GM23338 (cell line): ENCODE results near the gene ST6GALNAC6. TPM values are rescaled to one million over a fixed set of nuclear protein-coding genes. Genes with fewer than 3 reads are reported as not detected.

ENCODE experiments used
- ATAC-seq: fragments of 200-7000 bp; cut with Tn5 transposase; 3 replicates; pipeline ENCODE4 v1.9.1; 2020
- DNase-seq: peaks from one replicate; pipeline ENCODE4 v3.0.0-alpha.2; 2015; ENCODE audit warnings: low spot score
- H2AFZ ChIP-seq: fragments of 200-600 bp; sonication (generic); 2 replicates; pipeline ENCODE4 v1.8.0; 2016; ENCODE audit warnings: antibody characterized with exemption, mild to moderate bottlenecking, moderate library complexity
- H3F3A ChIP-seq: fragments of 200-600 bp; sonication (generic); replicated peaks from 2 replicates; pipeline ENCODE4 v1.8.0; 2017; ENCODE audit warnings: antibody characterized with exemption, mixed run types, low read depth
- H3K27ac ChIP-seq: fragments of 200-600 bp; sonication (generic); 2 replicates; pipeline ENCODE4 v1.6.1; 2016; ENCODE audit warnings: low read depth
- H3K27me3 ChIP-seq: fragments of 200-600 bp; sonication (generic); 2 replicates; pipeline ENCODE4 v1.8.0; 2016; ENCODE audit warnings: mild to moderate bottlenecking, mixed run types, moderate library complexity; ENCODE audit not compliant: insufficient read depth
- H3K36me3 ChIP-seq: fragments of 200-600 bp; sonication (generic); 2 replicates; pipeline ENCODE4 v1.8.0; 2016; ENCODE audit warnings: mild to moderate bottlenecking; ENCODE audit not compliant: insufficient read depth
- H3K4me1 ChIP-seq: fragments of 200-600 bp; sonication (generic); 2 replicates; pipeline ENCODE4 v1.8.0; 2016; ENCODE audit warnings: mild to moderate bottlenecking, moderate library complexity; ENCODE audit not compliant: insufficient read depth
- H3K4me2 ChIP-seq: fragments of 200-600 bp; sonication (generic); 2 replicates; pipeline ENCODE4 v1.7.1; 2017; ENCODE audit warnings: mixed run types
- H3K4me3 ChIP-seq: fragments of 200-600 bp; sonication (generic); 2 replicates; pipeline ENCODE4 v1.6.1; 2016; ENCODE audit warnings: mixed run types
- H3K79me2 ChIP-seq: fragments of 200-600 bp; sonication (generic); replicated peaks from 2 replicates; pipeline ENCODE4 v1.8.0; 2017; ENCODE audit warnings: mild to moderate bottlenecking; ENCODE audit not compliant: insufficient read depth
- H3K9me2 ChIP-seq: fragments of 200-600 bp; sonication (generic); 2 replicates; pipeline ENCODE4 v1.8.0; 2017; ENCODE audit not compliant: insufficient read depth
- H4K20me1 ChIP-seq: fragments of 200-600 bp; sonication (generic); replicated peaks from 2 replicates; pipeline ENCODE4 v1.8.0; 2017; ENCODE audit warnings: mild to moderate bottlenecking; ENCODE audit not compliant: insufficient read depth
- H3K27ac Mint-ChIP-seq: 2 replicates; pipeline ENCODE4 v1.8.0; 2020; ENCODE audit warnings: inconsistent platforms, mild to moderate bottlenecking, moderate library complexity, mixed read lengths
- H3K27me3 Mint-ChIP-seq: 3 replicates; pipeline ENCODE4 v1.8.0; 2022; ENCODE audit warnings: low read depth, mild to moderate bottlenecking, moderate library complexity, mixed read lengths, inconsistent platforms; ENCODE audit not compliant: insufficient read depth, poor library complexity
- H3K36me3 Mint-ChIP-seq: 3 replicates; pipeline ENCODE4 v1.8.0; 2021; ENCODE audit warnings: low read depth, mild to moderate bottlenecking, inconsistent platforms, moderate library complexity, mixed read lengths
- H3K4me1 Mint-ChIP-seq: 3 replicates; pipeline ENCODE4 v1.8.0; 2020; ENCODE audit warnings: mild to moderate bottlenecking, inconsistent platforms, mixed read lengths
- H3K4me3 Mint-ChIP-seq: 3 replicates; pipeline ENCODE4 v1.8.0; 2021; ENCODE audit warnings: moderate library complexity, mild to moderate bottlenecking, inconsistent platforms, mixed read lengths
- H3K9me3 Mint-ChIP-seq: 3 replicates; pipeline ENCODE4 v1.8.0; 2020; ENCODE audit warnings: moderate library complexity, mild to moderate bottlenecking, inconsistent platforms, mixed read lengths
- CREB1 ChIP-seq: fragments of 250-450 bp; sonication (Bioruptor Pico); IDR thresholded peaks from 2 replicates; pipeline ENCODE4 v1.5.0; 2020; ENCODE audit warnings: low read depth, mild to moderate bottlenecking, moderate library complexity
- CTCF ChIP-seq, 2 experiments: fragments of 200-600 bp in 1 of 2; sonication (generic) in 1 of 2; conservative IDR thresholded peaks; 2 replicates each; pipeline versions ENCODE4 v1.5.1 to v1.6.1; 2016 to 2017; ENCODE audit warnings: antibody characterized with exemption in 2 of 2, low read depth in 2 of 2, mild to moderate bottlenecking in 2 of 2, moderate library complexity in 1 of 2
- ETS1 ChIP-seq: IDR thresholded peaks from 2 replicates; pipeline ENCODE4 v1.6.1; 2016; ENCODE audit warnings: antibody characterized with exemption
- EZH2 ChIP-seq: fragments of 200-600 bp; sonication (generic); IDR thresholded peaks from one replicate; pipeline ENCODE4 v1.8.0; 2017; ENCODE audit warnings: antibody characterized with exemption, mild to moderate bottlenecking, low read depth; ENCODE audit not compliant: unreplicated experiment
- ZNF462 ChIP-seq: fragments of 250-450 bp; sonication (Bioruptor Pico); IDR thresholded peaks from 2 replicates; pipeline ENCODE4 v1.5.0; 2020; ENCODE audit warnings: mild to moderate bottlenecking, moderate library complexity
- polyA plus RNA-seq: library from polyadenylated mRNA; unstranded; fragments of >200 nt; fragmentation: Nextera tagmentation; extraction: Ambion mirVana; gene quantifications from 2 replicates; pipeline ENCODE4 v1.2.1, GENCODE V29; 2016
- total RNA-seq: library from RNA; depleted of rRNA; stranded (reverse); fragments of >200 nt; shearing (Covaris generic); gene quantifications from 2 replicates; pipeline ENCODE4 v1.2.3, GENCODE V29; 2014

Gene ST6GALNAC6
- total and polyA plus RNA-seq, 2 experiments from 2014 or later: 20.7 to 39.2 TPM

- H3K27ac Mint-ChIP-seq: no peak overlapping the region
- Histone ChIP-seq H3K9me2 (no peaks in the 10 kb centered on the region), H2AFZ (no peak overlapping the region), H3F3A (0 out of 2 replicates have a peak, but pooled peaks cover 7% of the 10 kb centered on the region), H3K36me3 (no peaks in the 10 kb centered on the region), H3K4me3 (no peak overlapping the region), H3K27ac (no peak overlapping the region; the same call in 1 of the 2 replicates), H3K27me3 (no peaks in the 10 kb centered on the region), H3K4me1 (no peaks in the 10 kb centered on the region; the same call in 1 of the 2 replicates), H3K4me2 (no peak overlapping the region), H3K79me2 (no peaks in the 10 kb centered on the region), H4K20me1 (no peaks in the 10 kb centered on the region)
- ATAC-seq (no peak), DNase-seq (no peak)
- H3K4me1 Mint-ChIP-seq: peaks cover 26% of the 10 kb centered on the region
- H3K9me3 Mint-ChIP-seq: no peaks in the 10 kb centered on the region
- H3K27me3 Mint-ChIP-seq: peaks cover 7% of the 10 kb centered on the region
- 0 out of 3 replicates have a peak, but pooled peaks cover 4% of the 10 kb centered on the region for H3K36me3 Mint-ChIP-seq
- TF ChIP-seq CTCF (conservative IDR thresholded peaks at IDR 0.05; ENCODE audit: low read depth in 2 of 2) (peak in 1 of 2 experiments; percentile 35; a peak in 2 of 4 replicates), CREB1 (CRISPR knock-in tag) (no peak), ETS1 (no peak)
- no peak overlapping the region for H3K4me3 Mint-ChIP-seq
Observed at GRCh38 chr9:127865645-127866464, 33.5 kb downstream of the ST6GALNAC6 start.

- H3K79me2 ChIP-seq: no peaks in the 10 kb centered on the region
- no peaks in the 10 kb centered on the region for H4K20me1 ChIP-seq
- H3K27me3 ChIP-seq: no peaks in the 10 kb centered on the region
- H3K9me2 ChIP-seq: no peaks in the 10 kb centered on the region
- Mint-ChIP-seq H3K27ac (peak overlapping the region; percentile 65; the same call in 1 of the 2 replicates), H3K4me3 (no peak overlapping the region), H3K27me3 (peaks cover 7% of the 10 kb centered on the region), H3K4me1 (peaks cover 14% of the 10 kb centered on the region; the same call in 2 of the 3 replicates), H3K9me3 (no peaks in the 10 kb centered on the region), H3K36me3 (0 out of 3 replicates have a peak, but pooled peaks cover 4% of the 10 kb centered on the region)
- no peaks in the 10 kb centered on the region for H3K36me3 ChIP-seq
- H3K27ac ChIP-seq: 0 out of 2 replicates have a peak overlapping the region, but pooled peaks have one; percentile 42
- H3K4me3 ChIP-seq: no peak overlapping the region
- ATAC-seq (no peak), DNase-seq (no peak)
- 0 out of 2 replicates have a peak, but pooled peaks cover 7% of the 10 kb centered on the region for H3F3A ChIP-seq
- no peaks in the 10 kb centered on the region; the same call in 1 of the 2 replicates for H3K4me1 ChIP-seq
- H3K4me2 ChIP-seq: no peak overlapping the region
- 0 out of 2 replicates have a peak overlapping the region, but pooled peaks have one; percentile 76 for H2AFZ ChIP-seq
- no peak for TF ChIP-seq EZH2
- TF ChIP-seq ZNF462 (CRISPR knock-in tag): no peak
- TF ChIP-seq CTCF (conservative IDR thresholded peaks at IDR 0.05; ENCODE audit: low read depth in 2 of 2): no peak
Observed at GRCh38 chr9:127863191-127863621, 36.2 kb downstream of the ST6GALNAC6 start.
